ENCODE data around the gene HS3ST1.

HS3ST1 gene

DNA sequence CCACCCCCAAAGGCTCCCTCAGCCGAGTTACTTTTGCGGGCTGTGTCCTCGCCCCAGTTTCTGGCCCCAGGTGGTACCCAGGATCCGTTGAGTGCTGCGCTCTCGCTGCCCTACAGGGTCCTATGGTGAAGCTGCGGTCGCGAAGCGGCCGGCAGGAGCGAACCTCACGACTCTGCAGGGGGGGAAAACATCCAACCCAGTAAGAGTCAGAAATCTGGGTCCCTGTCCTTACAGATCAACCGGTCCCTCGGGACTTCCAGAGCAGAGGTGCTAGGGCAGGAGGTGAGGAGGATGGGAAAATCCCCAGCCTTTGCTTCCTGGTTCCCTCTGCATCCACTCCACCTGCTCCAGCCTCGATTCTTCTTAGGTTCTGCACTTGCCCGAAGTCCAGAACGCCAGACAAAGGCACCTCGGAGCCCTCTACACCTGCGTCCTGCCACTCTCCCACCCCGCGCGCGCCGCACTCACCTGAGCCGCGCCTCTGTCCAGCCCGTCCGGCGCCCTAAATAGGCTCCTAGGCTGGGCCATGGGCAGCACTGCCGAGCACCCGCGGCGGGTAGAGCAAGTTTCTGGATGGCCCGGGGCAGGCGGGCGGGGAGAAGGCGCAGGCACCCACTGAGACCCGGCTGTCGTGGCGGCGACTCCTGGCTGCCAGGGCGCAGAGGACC lies at the start of gene HS3ST1:
Gene HS3ST1, minus strand, starts transcription at position 664 of the 668 bp plus-strand sequence. CDS start 28,889 bp downstream, outside the sequence.
- no peak for DNase-seq (ENCODE audit: low read depth, low spot score)

DNA sequence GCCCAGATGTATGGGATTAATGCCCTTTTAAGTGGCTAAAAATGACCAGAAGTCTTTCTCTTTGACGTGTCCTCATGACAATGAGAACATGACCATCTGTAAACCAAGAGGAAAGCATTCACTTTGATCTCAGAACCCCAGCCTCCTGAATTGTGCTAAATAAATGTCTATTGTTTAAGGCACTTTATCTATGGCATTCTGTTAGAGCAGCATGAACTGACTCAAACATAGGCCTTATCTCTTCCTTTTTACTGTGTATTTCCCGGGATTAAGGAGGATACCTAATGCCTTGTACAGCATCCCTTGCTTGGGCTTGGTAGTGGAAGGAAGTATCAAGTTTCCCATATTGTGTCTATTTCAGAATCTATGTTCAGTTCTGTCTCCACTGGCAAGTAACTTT lies 47.2 kb upstream of the HS3ST1 start:
- DNase-seq (ENCODE audit: low read depth, low spot score) = no peak

DNA sequence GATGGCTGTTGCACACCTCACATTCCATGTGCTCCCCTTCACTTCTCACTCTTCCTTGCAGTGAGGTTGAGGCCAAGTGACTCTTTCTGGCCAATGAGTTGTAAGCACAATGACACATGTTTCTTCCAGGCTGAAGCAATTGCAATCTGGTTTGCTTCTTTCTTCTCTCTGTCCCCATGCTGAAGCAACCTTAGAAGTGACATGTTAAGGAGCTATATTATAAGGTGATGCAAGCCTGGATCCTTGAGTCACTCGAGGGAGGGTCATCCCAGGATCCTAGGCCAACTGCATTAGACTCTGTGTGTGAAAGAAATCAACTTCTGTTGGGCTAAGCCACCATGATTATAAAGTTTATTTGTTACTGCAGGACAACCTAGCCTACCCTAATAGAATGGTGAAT lies 45.5 kb upstream of the HS3ST1 start:
- no peak for DNase-seq (ENCODE audit: low read depth, low spot score)

DNA sequence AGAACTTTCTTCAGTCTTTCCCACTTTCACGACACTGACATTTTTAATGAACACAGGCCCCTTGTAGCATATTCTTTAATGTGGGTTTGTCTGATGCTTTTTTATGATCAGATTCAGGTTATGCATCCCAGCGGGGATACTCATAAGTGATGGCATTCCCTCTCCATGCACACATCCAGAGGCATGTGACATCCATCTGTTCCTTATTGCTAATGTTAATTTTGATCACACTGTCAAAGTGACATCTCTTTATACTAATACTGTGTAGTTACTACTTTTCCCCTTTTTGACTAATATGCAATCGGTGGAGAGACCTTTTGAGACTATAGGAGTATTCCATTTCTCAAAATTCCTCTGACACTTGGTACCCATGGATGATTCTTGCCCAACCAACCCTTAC lies 43.8 kb upstream of the HS3ST1 start:
- DNase-seq (ENCODE audit: low read depth, low spot score) = no peak

DNA sequence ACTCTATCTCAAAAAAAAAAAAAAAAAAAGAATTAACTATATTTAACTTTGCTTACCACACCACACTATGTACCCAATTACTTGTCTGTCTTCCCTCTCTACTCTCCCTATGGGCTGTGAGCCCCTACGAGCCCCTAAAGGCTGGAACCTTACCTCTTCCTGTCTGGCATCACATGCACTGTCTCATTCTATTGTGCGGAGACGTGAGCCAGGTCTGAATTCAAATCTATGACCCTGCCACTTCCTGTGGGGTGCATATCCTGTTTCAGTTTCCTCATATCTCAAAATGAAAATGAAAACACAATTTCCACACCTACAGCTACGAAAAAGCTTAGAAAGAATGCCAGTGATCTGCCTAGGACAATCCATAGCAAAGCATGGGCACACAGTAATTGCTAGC lies 42.9 kb upstream of the HS3ST1 start:
- peak; percentile 10 for DNase-seq (ENCODE audit: low read depth, low spot score)

DNA sequence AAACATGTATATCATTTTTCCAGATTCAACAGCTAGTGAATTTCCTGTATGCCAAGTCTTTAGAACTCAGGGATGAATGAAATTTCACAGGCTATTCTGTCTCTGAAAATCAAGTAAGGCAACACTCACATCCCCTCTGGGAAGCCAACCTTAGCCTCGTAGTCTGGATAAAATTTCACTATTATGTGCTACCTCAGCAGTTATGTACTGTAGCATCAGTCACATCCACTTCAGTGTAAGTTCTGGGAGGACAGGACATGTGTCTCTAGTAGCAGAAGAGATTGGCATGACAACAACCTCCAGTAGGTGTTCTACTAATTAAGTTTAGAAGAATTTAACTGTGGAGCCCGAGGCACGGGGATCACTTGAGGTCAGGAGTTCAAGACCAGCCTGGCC lies 42.4 kb upstream of the HS3ST1 start:
- DNase-seq (ENCODE audit: low read depth, low spot score) = no peak

DNA sequence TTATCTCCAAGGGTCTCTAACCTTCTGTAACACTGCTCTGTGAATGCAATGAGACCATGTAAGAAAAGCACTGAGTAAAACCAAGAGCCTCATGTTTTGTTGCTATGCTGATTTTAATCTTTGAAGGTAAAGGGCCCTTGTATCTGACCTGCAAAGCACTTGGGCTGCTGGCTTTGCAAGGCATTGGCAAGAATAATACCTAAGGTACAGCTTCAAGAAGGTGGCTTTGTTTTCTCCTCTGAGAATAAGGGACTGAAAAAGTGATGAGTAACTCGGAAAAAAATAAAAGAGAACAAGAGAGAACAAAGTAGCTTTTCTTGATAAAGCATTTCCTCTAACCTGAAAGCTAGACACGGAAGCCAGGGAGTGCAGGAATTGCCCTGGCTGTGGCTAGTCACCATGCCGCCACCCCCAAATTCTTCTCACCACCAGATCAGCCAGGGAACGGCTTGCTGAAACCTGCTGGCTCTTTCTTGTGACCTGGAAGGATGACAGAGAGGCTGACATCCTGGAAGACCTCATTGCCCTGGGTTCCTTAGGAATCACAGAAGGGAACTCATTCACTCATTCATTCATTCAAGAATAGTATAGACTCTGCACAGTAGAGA lies 41.8 kb upstream of the HS3ST1 start:
- no peak for DNase-seq (ENCODE audit: low read depth, low spot score)

DNA sequence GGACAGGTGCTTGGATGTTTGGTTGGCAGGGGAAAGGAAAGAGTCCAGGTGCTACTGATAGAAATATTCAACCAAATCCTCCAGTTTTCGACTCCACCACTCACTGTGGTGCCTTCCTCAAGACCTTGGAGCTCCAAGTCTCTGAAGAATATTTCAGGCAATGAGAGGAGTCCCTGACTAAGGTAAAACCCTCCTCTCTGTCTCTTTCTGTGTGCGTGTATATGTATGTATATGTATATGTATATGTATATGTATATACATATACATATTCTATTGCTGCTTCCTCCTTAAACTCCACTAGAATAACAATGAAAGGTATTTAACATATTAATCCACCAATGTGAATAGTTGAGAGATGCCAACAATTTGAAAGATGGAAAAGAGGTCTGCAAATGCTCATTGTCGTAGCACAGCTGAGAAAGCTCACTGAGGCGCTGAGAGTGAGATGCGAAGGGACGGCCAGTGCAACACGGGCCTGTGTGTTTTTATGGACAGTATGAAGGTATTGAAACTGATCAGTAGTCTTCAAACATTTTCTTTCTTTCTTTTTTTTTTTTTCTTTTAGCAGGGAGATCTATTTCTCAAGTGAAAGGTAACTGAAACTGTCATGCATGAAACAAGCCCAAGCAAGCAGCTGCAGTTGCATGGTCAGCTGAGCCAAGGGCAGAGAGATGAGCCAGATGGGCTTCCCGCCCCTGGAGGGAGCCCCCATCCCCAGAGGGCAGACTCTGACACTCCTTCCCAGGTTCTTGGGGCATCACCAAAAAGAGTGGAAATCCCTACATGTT lies 41.1 kb upstream of the HS3ST1 start:
- no peak for DNase-seq (ENCODE audit: low read depth, low spot score)

DNA sequence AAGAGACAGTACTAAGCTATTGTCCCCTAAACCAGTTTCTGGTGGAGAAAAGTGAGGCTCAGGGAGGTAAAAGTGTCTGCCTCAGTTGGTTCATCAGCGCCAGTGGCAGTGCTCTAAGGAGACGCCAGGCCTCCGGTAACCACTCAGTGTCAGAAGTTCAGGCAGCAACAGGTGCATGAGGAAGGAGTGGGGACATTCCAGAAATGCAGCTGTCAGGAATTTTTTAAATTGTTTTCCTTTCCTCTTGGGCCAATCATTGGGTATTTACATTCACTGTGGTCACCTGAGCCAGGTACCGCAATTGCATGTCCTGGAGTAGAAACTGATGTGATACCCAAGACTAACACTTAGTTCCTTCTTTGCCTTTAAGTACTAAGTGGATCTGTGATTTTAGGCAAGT lies 40.2 kb upstream of the HS3ST1 start:
- DNase-seq (ENCODE audit: low read depth, low spot score) = no peak

DNA sequence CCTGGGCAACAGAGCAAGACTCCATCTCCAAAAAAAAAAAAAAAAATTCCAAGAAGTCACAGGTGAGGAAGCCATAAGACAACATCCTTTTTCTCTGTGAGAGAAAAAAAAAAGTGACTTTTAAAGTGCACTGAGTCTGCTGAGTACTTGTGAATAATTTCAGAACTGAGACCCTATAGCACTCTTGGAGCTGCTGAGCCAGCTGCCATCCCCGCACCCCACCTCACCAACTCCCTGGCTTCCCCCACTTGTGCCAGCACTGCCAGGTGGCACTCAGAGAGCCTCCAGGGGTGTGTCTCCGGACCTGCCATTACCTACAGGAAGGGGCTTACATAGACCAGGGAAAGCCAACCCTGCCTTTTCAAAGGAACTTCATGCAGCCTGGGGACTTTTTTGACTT lies 39.2 kb upstream of the HS3ST1 start:
- DNase-seq (ENCODE audit: low read depth, low spot score) = no peak

DNA sequence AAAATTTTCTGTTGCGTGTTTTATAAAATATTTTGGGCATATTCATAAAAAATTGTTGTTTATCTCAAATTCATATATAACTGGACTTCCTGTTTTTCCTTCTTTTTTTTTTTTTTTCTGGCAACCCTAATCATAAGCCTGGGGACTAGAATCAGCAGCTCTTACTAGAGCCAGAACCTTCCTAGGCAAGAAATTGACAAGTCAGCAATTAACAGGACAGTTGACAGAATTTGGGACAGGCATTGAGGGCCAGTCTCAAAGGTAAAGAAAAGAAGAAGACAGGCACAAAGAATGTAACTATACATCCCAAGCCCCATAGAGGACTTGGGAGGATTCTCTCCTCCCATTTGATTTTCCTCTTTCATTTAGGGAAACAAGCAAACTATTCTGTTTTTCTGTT lies 35.0 kb upstream of the HS3ST1 start:
- DNase-seq (ENCODE audit: low read depth, low spot score) = no peak

DNA sequence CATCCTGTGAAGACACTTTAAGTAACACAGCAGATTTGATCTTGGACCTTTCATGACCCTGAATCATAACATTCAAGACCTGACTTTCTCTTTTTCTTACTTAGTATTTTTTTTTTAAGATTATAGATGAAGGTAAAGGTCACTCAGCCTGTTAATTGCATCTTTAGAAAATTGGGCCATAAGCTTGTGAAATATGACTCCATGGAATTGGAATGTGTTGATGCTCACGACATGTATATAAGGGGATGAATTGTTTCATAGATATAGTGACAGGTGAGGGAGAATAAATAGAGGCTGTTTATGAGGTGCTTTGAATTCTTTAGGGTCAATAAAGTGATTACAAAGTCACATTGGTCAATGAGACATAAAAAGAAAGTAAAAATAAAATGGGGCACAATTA lies 27.7 kb upstream of the HS3ST1 start:
- no peak for DNase-seq (ENCODE audit: low read depth, low spot score)

DNA sequence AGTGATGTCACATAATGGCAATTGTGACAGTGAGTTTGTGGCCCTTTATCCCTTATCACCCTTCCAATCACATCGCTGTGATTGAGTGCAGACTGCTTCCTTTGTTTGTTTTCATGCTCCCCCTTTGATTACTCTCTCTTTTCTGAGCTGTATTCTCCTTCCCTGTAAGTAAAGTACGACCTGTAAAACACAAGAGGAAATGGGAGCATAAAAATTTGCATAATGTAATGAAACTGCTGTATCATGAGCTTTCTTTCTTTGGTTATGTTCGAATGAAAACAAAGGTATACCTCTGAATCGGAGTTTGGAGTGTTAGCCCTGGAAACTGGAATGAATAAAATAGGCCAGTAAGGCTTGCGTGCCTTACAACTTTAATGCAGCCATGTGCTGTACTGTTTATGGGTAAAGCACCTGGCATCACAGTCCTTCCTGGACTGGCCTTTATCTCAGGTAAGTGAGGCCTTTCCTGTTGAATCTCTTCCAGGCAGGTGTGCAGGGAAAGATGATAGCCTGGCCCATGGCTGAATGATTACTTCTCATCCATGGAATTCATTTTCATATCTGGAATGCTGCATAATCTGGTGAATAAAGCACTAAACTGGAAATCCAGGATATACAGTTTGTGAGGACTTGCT lies 26.6 kb upstream of the HS3ST1 start:
- no peak for DNase-seq (ENCODE audit: low read depth, low spot score)

DNA sequence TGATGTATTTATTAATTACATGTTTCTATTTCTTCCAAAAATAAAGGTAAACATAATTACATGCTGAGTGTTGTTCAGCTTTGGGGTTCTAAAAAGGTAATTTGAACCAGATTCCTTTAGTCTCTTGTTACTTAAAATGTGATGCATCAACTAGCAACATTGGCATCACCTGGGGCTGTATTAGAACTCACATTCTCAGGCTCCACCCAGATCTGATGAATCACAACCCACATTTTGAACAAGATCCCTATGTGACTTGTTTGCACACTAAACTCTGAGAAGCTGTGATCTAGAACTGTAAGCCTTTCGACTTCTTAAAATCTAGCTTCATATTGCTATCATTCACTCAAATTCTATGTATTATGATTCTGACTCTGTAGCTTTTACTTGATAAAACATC lies 23.0 kb upstream of the HS3ST1 start:
- DNase-seq (ENCODE audit: low read depth, low spot score) = no peak

DNA sequence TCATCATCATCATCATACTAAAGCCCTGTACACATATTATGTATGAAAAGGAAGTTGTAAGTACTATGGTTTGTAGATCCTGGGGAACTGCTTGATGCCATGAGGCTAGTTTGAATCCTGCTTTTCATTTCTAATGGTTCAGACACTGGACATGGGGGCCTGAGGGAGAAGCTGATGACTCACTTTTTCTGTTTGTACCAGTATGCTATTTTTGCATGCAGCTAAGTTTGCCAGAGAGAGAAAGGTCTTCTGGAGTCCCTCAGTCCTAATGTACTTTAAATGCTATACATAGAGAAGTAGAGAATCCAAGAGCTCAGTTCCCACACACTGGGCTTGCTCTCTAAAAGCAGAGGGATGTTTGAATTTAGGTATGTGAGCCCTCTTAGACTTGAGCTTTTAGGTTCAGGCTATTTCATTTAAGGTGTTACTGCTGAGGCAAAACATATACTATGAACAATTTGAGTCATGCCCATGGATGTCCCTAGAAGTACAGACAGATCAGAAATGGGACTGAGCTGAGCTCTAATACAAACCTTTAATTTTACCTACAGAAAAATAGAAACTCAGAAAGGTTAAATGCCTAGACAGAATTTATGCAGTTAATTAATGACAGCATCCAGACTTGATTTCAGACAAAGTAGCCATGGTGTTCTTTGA lies 17.6 kb upstream of the HS3ST1 start:
- DNase-seq (ENCODE audit: low read depth, low spot score) = no peak

DNA sequence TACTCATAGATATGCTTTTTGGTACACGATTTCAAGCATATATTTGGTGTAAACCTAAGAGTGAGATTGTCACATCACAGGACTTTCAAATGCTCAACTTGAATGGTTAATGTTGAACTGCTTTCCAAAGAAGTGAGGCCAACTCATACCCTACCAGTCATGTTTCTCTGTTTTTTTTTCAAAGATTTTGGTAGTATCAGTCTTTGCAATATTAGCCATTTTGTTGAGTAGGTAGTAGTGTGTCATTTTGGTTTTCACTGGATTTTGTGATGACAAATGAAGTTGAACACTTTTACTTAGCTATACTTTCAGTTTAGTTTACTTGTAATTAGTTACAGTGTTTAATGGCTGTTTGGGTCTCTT lies 12.5 kb upstream of the HS3ST1 start:
- DNase-seq (ENCODE audit: low read depth, low spot score) = no peak

DNA sequence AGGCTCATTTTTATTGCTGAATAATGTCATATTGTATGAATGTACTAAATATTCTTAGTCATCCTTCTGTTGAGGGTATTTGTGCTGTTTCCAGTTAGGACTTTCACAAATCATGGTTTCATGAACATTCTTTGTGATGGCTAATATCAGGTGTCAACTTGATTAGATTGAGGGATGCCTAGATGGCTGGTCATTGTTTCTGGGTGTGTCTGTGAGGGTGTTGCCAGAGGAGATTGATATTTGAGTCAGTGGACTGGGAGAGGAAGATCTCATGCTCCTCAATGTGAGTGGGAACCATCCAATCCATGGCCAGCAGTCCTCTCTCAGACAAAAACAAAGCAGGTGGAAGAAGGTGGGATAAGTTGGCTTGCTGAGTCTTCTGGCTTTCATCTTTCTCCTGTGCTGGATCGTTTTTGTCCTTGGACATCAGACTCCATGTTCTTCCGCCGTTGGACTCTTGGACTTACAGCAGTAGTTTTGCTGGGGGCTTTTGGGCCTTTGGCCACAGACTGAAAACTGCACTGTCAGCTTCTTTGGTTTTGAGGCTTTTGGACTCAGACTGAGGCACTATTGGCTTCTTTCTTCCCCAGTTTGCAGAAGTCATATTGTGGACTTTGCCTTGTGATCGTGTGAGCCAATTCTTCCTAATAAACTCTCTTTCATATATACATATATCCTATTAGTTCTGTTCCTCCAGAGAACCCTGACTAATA lies 11.9 kb upstream of the HS3ST1 start:
- DNase-seq (ENCODE audit: low read depth, low spot score) = no peak

DNA sequence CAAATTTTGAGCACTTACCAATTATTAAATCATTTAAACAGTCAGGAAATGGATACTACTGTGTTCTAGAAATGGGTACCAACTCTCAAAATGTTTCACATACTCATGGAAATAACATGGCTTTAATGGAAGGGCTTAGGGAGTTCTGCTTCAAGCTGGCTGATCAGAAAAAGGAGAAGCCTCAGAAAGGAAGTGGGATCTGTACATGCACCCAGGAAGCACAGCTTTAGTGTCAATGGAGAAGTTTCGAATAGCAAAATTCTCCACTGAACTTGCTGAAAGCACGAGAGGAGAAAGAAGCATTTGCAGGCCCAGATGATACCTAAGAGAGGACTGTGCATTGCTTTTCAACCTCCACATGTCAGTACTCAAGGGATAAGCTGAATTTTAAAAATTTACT lies 11.1 kb upstream of the HS3ST1 start:
- DNase-seq (ENCODE audit: low read depth, low spot score) = no peak

DNA sequence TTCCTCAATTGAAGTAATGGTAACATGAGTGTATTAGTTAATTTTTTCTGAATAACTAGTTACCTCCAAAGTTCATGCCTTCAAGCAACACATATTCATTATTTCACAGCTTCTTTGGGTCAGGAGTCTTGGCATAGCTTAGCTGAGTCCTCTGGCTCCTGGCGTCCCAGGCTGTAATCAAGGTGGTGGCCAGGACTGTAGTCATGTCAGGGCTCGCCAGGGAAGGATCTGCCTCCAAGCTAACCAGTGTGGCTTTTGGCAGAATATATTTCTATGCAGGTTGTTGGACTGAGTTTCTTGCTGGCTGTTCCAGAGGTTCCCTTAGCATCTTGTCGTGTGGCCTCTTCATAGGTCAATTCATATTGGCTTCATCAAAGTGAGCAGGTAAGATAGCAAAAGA lies 10.0 kb upstream of the HS3ST1 start:
- DNase-seq (ENCODE audit: low read depth, low spot score) = no peak

DNA sequence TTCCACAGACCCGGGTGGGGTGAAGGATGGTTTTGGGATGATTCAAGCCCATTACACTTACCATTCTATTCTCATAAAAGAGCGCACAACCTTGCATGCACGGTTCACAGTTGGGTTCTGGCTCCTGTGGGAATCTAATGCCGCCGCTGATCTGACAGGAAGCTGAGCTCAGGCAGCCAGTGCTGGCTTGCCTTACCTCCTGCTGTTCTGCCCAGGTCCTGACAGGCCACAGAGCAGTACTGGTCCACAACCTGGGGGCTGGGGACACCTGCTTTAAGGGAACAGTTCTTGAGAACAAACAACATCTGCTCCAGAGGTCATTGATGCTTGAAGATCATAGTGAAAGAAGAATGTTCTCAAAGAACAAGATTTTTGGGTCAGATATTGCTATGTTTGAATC lies 8.0 kb upstream of the HS3ST1 start:
- no peak for DNase-seq (ENCODE audit: low read depth, low spot score)

DNA sequence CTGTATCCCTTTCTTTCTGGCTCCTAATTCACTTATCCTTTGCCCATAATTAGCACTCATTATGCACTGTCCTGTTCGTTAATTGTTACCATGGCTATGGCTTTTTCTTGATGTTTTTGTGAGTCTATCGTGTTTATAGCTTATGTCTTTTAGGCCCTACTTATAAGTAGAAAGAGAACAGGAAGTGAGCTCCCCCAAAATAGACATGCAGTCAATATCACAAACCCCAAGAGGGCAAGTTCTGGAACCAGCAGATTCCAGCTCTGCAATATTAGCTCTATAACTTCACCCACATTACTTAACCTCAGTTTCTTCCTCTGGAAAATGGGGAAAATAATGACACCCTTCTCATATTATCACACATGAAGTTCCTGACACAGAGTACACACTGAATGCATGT lies 7.4 kb upstream of the HS3ST1 start:
- no peak for DNase-seq (ENCODE audit: low read depth, low spot score)
